ENCODE measurements around the gene ELFN2.
A peak's percentile ranks its signal among the peaks of the same experiment; 100 is the strongest.

Gene ELFN2

GRCh38 chr22:37328017-37328416, 99.3 kb downstream of the ELFN2 start:
- TF ChIP-seq, protein P1, sequence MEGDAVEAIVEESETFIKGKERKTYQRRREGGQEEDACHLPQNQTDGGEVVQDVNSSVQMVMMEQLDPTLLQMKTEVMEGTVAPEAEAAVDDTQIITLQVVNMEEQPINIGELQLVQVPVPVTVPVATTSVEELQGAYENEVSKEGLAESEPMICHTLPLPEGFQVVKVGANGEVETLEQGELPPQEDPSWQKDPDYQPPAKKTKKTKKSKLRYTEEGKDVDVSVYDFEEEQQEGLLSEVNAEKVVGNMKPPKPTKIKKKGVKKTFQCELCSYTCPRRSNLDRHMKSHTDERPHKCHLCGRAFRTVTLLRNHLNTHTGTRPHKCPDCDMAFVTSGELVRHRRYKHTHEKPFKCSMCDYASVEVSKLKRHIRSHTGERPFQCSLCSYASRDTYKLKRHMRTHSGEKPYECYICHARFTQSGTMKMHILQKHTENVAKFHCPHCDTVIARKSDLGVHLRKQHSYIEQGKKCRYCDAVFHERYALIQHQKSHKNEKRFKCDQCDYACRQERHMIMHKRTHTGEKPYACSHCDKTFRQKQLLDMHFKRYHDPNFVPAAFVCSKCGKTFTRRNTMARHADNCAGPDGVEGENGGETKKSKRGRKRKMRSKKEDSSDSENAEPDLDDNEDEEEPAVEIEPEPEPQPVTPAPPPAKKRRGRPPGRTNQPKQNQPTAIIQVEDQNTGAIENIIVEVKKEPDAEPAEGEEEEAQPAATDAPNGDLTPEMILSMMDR (conservative IDR thresholded peaks at IDR 0.05; ENCODE audit: low read depth, low read length): no peak
- H3K4me3 ChIP-seq (ENCODE audit: low read depth, low read length): no peak overlapping the region
- DNase-seq (ENCODE audit: low read depth): peak; percentile 72

- TF ChIP-seq, protein P1 (conservative IDR thresholded peaks at IDR 0.05; ENCODE audit: low read depth, low read length): no peak
- no peak for DNase-seq (ENCODE audit: low read depth)
- H3K4me3 ChIP-seq (ENCODE audit: low read depth, low read length): no peak overlapping the region
Observed at GRCh38 chr22:37326726-37327125, 100.6 kb downstream of the ELFN2 start.

DNA sequence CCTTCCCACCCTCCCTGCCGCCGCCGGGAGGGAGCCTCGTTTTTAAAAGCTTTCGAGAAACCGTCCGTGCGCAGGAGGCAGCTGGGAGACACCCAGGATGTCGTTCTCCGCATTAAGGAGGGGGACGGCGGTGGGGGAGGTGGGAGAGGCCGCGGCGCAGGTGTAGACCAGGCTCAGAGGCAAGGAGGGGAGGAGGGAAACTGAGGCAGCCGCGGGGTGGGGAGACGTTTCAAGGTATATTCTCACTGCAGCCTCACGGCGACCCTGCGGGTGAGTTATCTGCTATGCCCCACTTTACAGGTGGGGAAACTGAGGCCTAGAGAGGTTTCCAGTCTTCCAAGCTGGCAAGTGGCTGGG, 102.3 kb downstream of the ELFN2 start:
- peak overlapping the region; percentile 21 for H3K4me3 ChIP-seq (ENCODE audit: low read depth, low read length)
- no peak for DNase-seq (ENCODE audit: low read depth)

DNA sequence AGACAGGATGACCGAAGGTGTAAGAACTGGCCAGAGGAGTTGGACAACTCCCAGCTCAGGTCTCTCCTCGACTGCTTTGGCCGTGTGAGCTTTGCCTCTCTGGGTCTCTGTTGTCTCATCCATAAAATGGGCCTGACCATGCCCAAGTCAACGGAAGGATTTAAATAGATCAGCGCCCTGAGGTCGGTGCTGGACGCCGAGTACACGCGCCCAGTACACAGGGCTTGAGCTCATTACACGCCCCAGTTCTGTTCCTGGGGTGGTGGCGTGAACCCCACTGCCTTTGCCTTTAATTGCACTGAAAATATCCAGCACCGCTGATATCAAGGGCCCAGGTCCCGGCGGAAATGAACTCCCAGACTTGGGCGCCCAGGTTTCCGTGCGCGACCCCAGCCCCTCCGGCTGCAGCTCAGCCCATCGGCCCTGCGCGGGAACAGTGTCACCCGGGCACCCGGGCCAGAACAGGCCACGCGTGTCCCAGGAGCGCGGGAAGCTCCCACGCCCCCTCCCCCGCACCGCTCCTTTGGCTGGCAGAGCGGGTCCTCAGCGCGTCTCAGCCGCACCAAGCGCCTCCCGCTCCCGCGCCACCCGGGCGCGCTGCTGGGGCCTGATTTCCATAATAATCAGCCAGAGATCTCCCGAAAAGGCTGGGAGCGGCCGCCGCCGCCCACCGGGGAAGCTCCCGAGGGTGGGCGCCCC, 102.8 kb downstream of the ELFN2 start:
- no peak for DNase-seq (ENCODE audit: low read depth)
- peak overlapping the region; percentile 21 for H3K4me3 ChIP-seq (ENCODE audit: low read depth, low read length)
- TF ChIP-seq, protein P1 (conservative IDR thresholded peaks at IDR 0.05; ENCODE audit: low read depth, low read length): no peak

More for the DNA sequence above, 102.3 kb downstream of the ELFN2 start:
- TF ChIP-seq, protein P1 (conservative IDR thresholded peaks at IDR 0.05; ENCODE audit: low read depth, low read length): no peak

DNA sequence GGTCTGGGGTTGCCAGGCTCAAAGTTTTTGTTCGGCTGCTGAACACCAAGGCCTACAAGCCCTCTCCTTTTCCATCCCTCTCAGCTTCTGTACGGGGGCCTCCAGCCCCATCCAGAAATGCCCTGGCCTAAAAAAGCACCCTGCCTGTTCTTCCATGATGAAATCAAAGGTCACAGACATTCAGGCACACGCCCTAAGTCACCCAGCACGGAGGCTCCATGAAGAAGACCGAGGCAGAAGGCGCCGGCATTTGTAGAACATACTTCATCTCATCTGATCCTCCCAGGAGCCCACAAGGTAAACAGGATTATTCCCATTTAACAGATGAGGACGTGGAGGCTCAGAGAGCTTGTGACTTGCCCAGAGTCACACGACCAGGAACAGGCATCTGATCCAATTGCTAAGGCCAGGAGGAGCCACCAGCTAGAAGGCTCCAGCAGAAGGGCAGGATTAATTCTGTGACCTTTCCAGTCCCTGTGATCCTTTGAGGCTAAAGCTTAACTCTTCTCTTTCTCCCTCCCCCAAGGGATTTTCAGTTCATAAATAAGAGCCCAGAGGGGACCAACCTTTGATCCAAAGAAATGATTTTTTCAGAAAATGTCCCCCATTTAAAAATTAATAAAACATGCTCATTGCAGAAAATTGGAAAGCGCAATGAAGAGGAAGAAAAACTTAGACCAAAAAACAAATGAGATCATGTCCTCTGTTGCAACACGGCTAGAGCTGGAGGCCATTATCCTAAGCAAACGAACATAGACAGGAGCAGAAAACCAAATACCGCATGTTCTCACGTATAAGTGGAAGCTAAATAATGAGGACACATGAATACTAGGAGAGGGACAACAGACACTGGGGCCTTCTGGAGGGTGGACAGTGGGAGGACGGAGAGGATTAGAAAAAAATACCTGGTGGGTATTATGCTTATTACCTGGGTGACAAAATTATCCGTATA, 106.3 kb downstream of the ELFN2 start:
- TF ChIP-seq, protein P1 (conservative IDR thresholded peaks at IDR 0.05; ENCODE audit: low read depth, low read length): no peak
- DNase-seq (ENCODE audit: low read depth): no peak
- no peak overlapping the region for H3K4me3 ChIP-seq (ENCODE audit: low read depth, low read length)

DNA sequence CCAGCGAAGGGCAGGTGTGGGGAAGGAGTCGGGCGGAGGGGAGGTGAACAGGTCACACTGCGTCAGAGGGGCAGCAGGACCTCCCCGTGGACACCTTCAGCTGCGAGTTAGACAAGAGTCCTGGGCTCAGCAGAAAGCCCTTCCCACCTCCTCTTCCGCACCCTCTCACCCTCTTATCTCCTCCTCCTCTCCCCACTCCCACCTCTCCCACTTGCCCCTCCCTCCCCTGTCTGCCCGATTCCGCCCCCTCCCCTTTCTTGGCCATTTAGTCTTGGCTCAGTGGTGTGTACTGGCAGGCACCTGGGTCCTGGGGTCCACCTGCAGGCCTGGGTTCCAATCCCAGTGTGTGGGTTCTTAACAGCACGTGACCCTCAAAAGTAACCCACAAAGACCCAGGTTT, 107.8 kb downstream of the ELFN2 start:
- DNase-seq (ENCODE audit: low read depth): no peak
- TF ChIP-seq, protein P1 (conservative IDR thresholded peaks at IDR 0.05; ENCODE audit: low read depth, low read length): no peak
- no peak overlapping the region for H3K4me3 ChIP-seq (ENCODE audit: low read depth, low read length)

Measured in choroid plexus epithelial cell (primary cell).